Measurements from ENCODE around the gene RGS5. TPM values are rescaled to one million over a fixed set of nuclear protein-coding genes. Genes with fewer than 3 reads are reported as not detected.

Gene RGS5
- total and polyA plus RNA-seq, 2 experiments from 2014 or later, result 23.4 to 48.3 TPM

DNA sequence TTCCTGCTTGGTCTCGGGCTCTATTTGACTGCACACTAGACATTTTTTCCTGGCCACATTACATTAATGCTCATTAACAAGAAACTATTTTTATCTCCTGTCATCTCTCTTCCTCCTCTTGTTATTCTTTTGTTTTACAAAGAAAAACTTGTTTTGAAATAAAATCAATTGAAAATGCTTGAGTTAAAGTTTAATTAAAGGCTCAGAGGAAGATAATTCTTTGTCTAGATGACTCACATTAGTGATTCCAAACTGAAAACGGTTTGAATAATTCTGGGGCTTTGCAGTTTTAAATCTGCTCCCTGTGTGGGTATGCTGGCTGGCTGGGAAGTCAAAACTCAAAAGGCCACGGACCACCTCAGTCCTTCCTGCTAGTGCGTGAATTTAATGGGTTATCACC lies 29.6 kb downstream of the RGS5 start (continued):
- TF ChIP-seq, protein P1, sequence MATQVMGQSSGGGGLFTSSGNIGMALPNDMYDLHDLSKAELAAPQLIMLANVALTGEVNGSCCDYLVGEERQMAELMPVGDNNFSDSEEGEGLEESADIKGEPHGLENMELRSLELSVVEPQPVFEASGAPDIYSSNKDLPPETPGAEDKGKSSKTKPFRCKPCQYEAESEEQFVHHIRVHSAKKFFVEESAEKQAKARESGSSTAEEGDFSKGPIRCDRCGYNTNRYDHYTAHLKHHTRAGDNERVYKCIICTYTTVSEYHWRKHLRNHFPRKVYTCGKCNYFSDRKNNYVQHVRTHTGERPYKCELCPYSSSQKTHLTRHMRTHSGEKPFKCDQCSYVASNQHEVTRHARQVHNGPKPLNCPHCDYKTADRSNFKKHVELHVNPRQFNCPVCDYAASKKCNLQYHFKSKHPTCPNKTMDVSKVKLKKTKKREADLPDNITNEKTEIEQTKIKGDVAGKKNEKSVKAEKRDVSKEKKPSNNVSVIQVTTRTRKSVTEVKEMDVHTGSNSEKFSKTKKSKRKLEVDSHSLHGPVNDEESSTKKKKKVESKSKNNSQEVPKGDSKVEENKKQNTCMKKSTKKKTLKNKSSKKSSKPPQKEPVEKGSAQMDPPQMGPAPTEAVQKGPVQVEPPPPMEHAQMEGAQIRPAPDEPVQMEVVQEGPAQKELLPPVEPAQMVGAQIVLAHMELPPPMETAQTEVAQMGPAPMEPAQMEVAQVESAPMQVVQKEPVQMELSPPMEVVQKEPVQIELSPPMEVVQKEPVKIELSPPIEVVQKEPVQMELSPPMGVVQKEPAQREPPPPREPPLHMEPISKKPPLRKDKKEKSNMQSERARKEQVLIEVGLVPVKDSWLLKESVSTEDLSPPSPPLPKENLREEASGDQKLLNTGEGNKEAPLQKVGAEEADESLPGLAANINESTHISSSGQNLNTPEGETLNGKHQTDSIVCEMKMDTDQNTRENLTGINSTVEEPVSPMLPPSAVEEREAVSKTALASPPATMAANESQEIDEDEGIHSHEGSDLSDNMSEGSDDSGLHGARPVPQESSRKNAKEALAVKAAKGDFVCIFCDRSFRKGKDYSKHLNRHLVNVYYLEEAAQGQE (IDR thresholded peaks at IDR 0.05; ENCODE audit: unreplicated experiment), result no peak
- TF ChIP-seq EZH2phosphoT487 (IDR thresholded peaks at IDR 0.05; ENCODE audit: unreplicated experiment), result no peak
- no peak for TF ChIP-seq EZH2 (IDR thresholded peaks at IDR 0.05; ENCODE audit: low read depth, unreplicated experiment)
- TF ChIP-seq ZNF114 (CRISPR knock-in tag; IDR thresholded peaks at IDR 0.05), result no peak
- TF ChIP-seq, protein P2, sequence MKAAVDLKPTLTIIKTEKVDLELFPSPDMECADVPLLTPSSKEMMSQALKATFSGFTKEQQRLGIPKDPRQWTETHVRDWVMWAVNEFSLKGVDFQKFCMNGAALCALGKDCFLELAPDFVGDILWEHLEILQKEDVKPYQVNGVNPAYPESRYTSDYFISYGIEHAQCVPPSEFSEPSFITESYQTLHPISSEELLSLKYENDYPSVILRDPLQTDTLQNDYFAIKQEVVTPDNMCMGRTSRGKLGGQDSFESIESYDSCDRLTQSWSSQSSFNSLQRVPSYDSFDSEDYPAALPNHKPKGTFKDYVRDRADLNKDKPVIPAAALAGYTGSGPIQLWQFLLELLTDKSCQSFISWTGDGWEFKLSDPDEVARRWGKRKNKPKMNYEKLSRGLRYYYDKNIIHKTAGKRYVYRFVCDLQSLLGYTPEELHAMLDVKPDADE (IDR thresholded peaks at IDR 0.05), result no peak
- TF ChIP-seq POLR2AphosphoS5 (IDR thresholded peaks at IDR 0.05; ENCODE audit: low read depth), result no peak
- TF ChIP-seq, protein P3, sequence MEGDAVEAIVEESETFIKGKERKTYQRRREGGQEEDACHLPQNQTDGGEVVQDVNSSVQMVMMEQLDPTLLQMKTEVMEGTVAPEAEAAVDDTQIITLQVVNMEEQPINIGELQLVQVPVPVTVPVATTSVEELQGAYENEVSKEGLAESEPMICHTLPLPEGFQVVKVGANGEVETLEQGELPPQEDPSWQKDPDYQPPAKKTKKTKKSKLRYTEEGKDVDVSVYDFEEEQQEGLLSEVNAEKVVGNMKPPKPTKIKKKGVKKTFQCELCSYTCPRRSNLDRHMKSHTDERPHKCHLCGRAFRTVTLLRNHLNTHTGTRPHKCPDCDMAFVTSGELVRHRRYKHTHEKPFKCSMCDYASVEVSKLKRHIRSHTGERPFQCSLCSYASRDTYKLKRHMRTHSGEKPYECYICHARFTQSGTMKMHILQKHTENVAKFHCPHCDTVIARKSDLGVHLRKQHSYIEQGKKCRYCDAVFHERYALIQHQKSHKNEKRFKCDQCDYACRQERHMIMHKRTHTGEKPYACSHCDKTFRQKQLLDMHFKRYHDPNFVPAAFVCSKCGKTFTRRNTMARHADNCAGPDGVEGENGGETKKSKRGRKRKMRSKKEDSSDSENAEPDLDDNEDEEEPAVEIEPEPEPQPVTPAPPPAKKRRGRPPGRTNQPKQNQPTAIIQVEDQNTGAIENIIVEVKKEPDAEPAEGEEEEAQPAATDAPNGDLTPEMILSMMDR (conservative IDR thresholded peaks at IDR 0.05; ENCODE audit: low read depth in 2 of 2), result no peak
- TF ChIP-seq NANOG (IDR thresholded peaks at IDR 0.05; ENCODE audit: borderline replicate concordance), result no peak
- no peak for TF ChIP-seq STAT1 (IDR thresholded peaks at IDR 0.05; ENCODE audit: unreplicated experiment)
- no peak for TF ChIP-seq JUNB (IDR thresholded peaks at IDR 0.05; ENCODE audit: unreplicated experiment)

DNA sequence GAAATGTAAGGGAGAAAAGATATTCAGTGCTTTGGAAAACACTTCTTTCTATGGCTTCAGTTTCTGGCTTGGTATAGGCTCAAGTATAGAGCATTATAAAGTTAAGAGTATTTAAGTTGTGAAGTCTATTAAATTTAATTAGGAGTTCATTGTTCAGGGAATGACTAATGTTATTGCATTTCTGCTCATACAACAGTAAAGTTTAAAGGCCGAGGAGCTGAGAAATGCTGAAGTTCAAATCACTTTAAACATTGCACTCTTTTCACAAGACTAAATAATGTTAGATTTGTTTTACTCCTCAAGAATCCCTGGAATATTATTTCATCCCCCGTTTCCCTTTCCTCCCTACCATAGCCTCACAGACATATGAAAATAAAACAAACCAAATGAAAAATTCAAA lies 30.1 kb downstream of the RGS5 start:
- no peaks in the 10 kb centered on the region for H3K79me2 ChIP-seq (replicated peaks; ENCODE audit: insufficient read depth)
- H3F3A ChIP-seq (replicated peaks; ENCODE audit: low read depth), result no peaks in the 10 kb centered on the region
- TF ChIP-seq CREB1 (CRISPR knock-in tag; IDR thresholded peaks at IDR 0.05; ENCODE audit: low read depth) (no peak), NANOG (IDR thresholded peaks at IDR 0.05; ENCODE audit: borderline replicate concordance) (no peak), EZH2 (IDR thresholded peaks at IDR 0.05; ENCODE audit: low read depth, unreplicated experiment) (no peak), STAT1 (IDR thresholded peaks at IDR 0.05; ENCODE audit: unreplicated experiment) (no peak), ZNF331 (CRISPR knock-in tag; IDR thresholded peaks at IDR 0.05; ENCODE audit: low read depth) (no peak), ZNF114 (CRISPR knock-in tag; IDR thresholded peaks at IDR 0.05) (no peak)
- TF ChIP-seq, protein P1 (IDR thresholded peaks at IDR 0.05; ENCODE audit: unreplicated experiment), result no peak
- TF ChIP-seq, protein P2 (IDR thresholded peaks at IDR 0.05), result no peak
- TF ChIP-seq, protein P3 (conservative IDR thresholded peaks at IDR 0.05; ENCODE audit: low read depth in 2 of 2), result no peak
- no peaks in the 10 kb centered on the region for H4K20me1 ChIP-seq (replicated peaks; ENCODE audit: insufficient read depth)
- no peaks in the 10 kb centered on the region for H3K36me3 ChIP-seq (ENCODE audit: insufficient read depth)
- no peak for ATAC-seq
- no peaks in the 10 kb centered on the region for H3K27me3 ChIP-seq (ENCODE audit: insufficient read depth)
- H3K27ac Mint-ChIP-seq, result no peak overlapping the region
- no peaks in the 10 kb centered on the region for H3K36me3 Mint-ChIP-seq (ENCODE audit: low read depth)
- H3K4me2 ChIP-seq, result no peak overlapping the region
- no peaks in the 10 kb centered on the region for H3K9me3 Mint-ChIP-seq
- H3K4me3 ChIP-seq, result no peak overlapping the region
- H3K4me1 Mint-ChIP-seq, result peaks cover 12% of the 10 kb centered on the region; the same call in 2 of the 3 replicates
- no peak overlapping the region for H3K4me3 Mint-ChIP-seq
- no peaks in the 10 kb centered on the region for H3K9me2 ChIP-seq (ENCODE audit: insufficient read depth)
- no peak for DNase-seq (ENCODE audit: low spot score)
- no peak overlapping the region for H2AFZ ChIP-seq
- H3K27me3 Mint-ChIP-seq (ENCODE audit: insufficient read depth, low read depth, poor library complexity), result no peaks in the 10 kb centered on the region
- H3K27ac ChIP-seq (ENCODE audit: low read depth), result no peak overlapping the region
- 0 out of 2 replicates have a peak, but pooled peaks cover 5% of the 10 kb centered on the region for H3K4me1 ChIP-seq (ENCODE audit: insufficient read depth)
